Stomach (tissue), 9 donors: ENCODE results near the gene ZNF732. TPM values are rescaled to one million over a fixed set of nuclear protein-coding genes. Genes with fewer than 3 reads are reported as not detected.

Experiments
- DNase-seq, 2 donors: peaks; one replicate each; pipeline versions ENCODE4 v3.0.0 to v3.0.0-alpha.2; 2013 to 2019
- H3K27ac ChIP-seq, 5 donors: fragments of 200-600 bp in 4 of 5; sonication (generic) in 4 of 5; one replicate each; pipeline ENCODE4 v1.5.1; 2013 to 2019; ENCODE audit warnings: mild to moderate bottlenecking in 1 of 5, moderate library complexity in 1 of 5
- H3K27me3 ChIP-seq, 3 donors: fragments of 200-600 bp; sonication (generic); one replicate each; pipeline ENCODE4 v1.5.1; 2017 to 2019; ENCODE audit warnings: mixed run types in 1 of 3
- H3K36me3 ChIP-seq, 4 donors: fragments of 200-600 bp; sonication (generic); 1 replicate in 3 of 4; 2 replicates in 1 of 4; pipeline ENCODE4 v1.5.1; 2016 to 2019
- H3K4me1 ChIP-seq, 4 donors: fragments of 200-600 bp; sonication (generic); one replicate each; pipeline ENCODE4 v1.5.1; 2016 to 2019
- H3K4me3 ChIP-seq, 4 donors: fragments of 200-600 bp; sonication (generic) in 3 of 4; one replicate each; pipeline ENCODE4 v1.5.1; 2016 to 2019; ENCODE audit warnings: mild to moderate bottlenecking in 1 of 4
- H3K9me3 ChIP-seq, 4 donors: fragments of 200-600 bp; sonication (generic); one replicate each; pipeline ENCODE4 v1.5.1; 2016 to 2019
- CTCF ChIP-seq, 7 experiments: fragments of 450-650 bp in 4 of 7; fragments of 200-600 bp in 3 of 7; sonication (generic) in 3 of 7; IDR thresholded peaks; one replicate each; pipeline ENCODE4 v1.5.1; 2016 to 2019; ENCODE audit warnings: antibody characterized with exemption in 7 of 7, control low read depth in 2 of 7, mild to moderate bottlenecking in 1 of 7
- EP300 ChIP-seq: sonication (generic); formaldehyde crosslinking; IDR thresholded peaks from one replicate; pipeline ENCODE4 v1.6.1; 2017; ENCODE audit warnings: antibody characterized with exemption
- POLR2A ChIP-seq, 4 donors: fragments of 450-650 bp; IDR thresholded peaks; one replicate each; pipeline ENCODE4 v1.6.1; 2016; ENCODE audit warnings: antibody characterized with exemption in 4 of 4, control low read depth in 2 of 4, mild to moderate bottlenecking in 1 of 4, moderate library complexity in 1 of 4
- POLR2AphosphoS5 ChIP-seq, 3 donors: sonication (generic); formaldehyde crosslinking; IDR thresholded peaks; one replicate each; pipeline ENCODE4 v1.6.1; 2016; ENCODE audit warnings: antibody characterized with exemption in 3 of 3
- WGBS, 5 donors: extraction: QIAGEN DNeasy Blood & Tissue Kit in 3 of 5; methylation state at CpG; one replicate each; pipeline versions ENCODE4 v1.1.5 to v1.1.7; 2013 to 2018; 5-methylcytosine and 5-hydroxymethylcytosine counted together
- intact Hi-C: fragments of 100-400 bp; cut with DNase I; formaldehyde crosslinking; loops from one replicate; pipeline ENCODE4 v1.15.1; 2023; ENCODE audit warnings: low total_unique reads
- polyA plus RNA-seq, 3 donors: library from polyadenylated mRNA; stranded (reverse); fragments of 200-250 nt; gene quantifications; one replicate each; pipeline ENCODE4 v1.2.3, GENCODE V29; 2013
- total RNA-seq, 5 donors: library from RNA; depleted of rRNA; stranded (reverse); fragments of >200 nt; gene quantifications; one replicate each; pipeline versions ENCODE4 v1.1.0 to v1.2.3, GENCODE V29; 2014 to 2016
- donor health status: healthy with polysubstance abuse.
- donor health status: Bipolar disorder and iron deficiency.
- donor health status: healthy.

ZNF732 gene
- total and polyA plus RNA-seq, 8 donors, result 0.15 to 5.1 (median 0.29) TPM; not detected in 5

GRCh38 chr4:253936-254756, 51.1 kb downstream of the ZNF732 start:
- intact Hi-C loops, result no loop called here
- Histone ChIP-seq H3K9me3 (peaks cover 31 to 100% (median 84%) of the 10 kb centered on the region in 4 donors), H3K4me1 (no peaks in the 10 kb centered on the region), H3K4me3 (no peak overlapping the region), H3K27me3 (no peaks in the 10 kb centered on the region), H3K36me3 (peaks cover 0 to 37% (median 8%) of the 10 kb centered on the region in 4 donors), H3K27ac (no peak overlapping the region)
- WGBS, 5 donors, result 77 to 88% (median 87%) methylated on average over 5 of the region's 5 CpGs
- TF ChIP-seq CTCF (IDR thresholded peaks at IDR 0.05), result no peak
- TF ChIP-seq POLR2AphosphoS5 (IDR thresholded peaks at IDR 0.05), result no peak
- no peak for TF ChIP-seq POLR2A (IDR thresholded peaks at IDR 0.05)
- TF ChIP-seq EP300, result no peak
- DNase-seq, result no peak

- Histone ChIP-seq H3K4me1 (no peaks in the 10 kb centered on the region), H3K9me3 (peaks cover 31 to 99% (median 81%) of the 10 kb centered on the region in 4 donors), H3K36me3 (peaks cover 0 to 34% (median 8%) of the 10 kb centered on the region in 4 donors), H3K27me3 (no peaks in the 10 kb centered on the region), H3K27ac (no peak overlapping the region), H3K4me3 (no peak overlapping the region)
- TF ChIP-seq EP300 (no peak), POLR2A (IDR thresholded peaks at IDR 0.05) (no peak), POLR2AphosphoS5 (IDR thresholded peaks at IDR 0.05) (no peak), CTCF (IDR thresholded peaks at IDR 0.05) (no peak)
- intact Hi-C loops, result no loop called here
- WGBS, 5 donors, result 88 to 97% (median 95%) methylated on average over 2 of the region's 2 CpGs
- DNase-seq, result no peak
Observed at GRCh38 chr4:252065-252601, 53.1 kb downstream of the ZNF732 start.

GRCh38 chr4:244471-244870, 60.8 kb downstream of the ZNF732 start:
- Histone ChIP-seq H3K9me3 (peaks cover 0 to 31% (median 20%) of the 10 kb centered on the region in 4 donors), H3K4me1 (peaks cover 0 to 12% (median 5%) of the 10 kb centered on the region in 4 donors), H3K27ac (no peak overlapping the region), H3K27me3 (no peaks in the 10 kb centered on the region), H3K36me3 (no peaks in the 10 kb centered on the region), H3K4me3 (no peak overlapping the region)
- WGBS, 5 donors, result 25 to 38% (median 35%) methylated on average over 7 of the region's 7 CpGs
- peak; percentile 28 to 56 for DNase-seq
- intact Hi-C loops, result no loop called here
- TF ChIP-seq POLR2A (IDR thresholded peaks at IDR 0.05), result no peak
- TF ChIP-seq CTCF (IDR thresholded peaks at IDR 0.05), result peak in 5 of 7 experiments; percentile 46 to 78 (median 58)
- no peak for TF ChIP-seq POLR2AphosphoS5 (IDR thresholded peaks at IDR 0.05)

- H3K4me3 ChIP-seq, result no peak overlapping the region
- TF ChIP-seq POLR2AphosphoS5 (IDR thresholded peaks at IDR 0.05), result no peak
- no peak for TF ChIP-seq POLR2A (IDR thresholded peaks at IDR 0.05)
- no peak for TF ChIP-seq CTCF (IDR thresholded peaks at IDR 0.05)
- TF ChIP-seq EP300, result no peak
- 61 to 76% (median 67%) methylated on average over 5 of the region's 5 CpGs for WGBS, 5 donors
- H3K9me3 ChIP-seq, result peaks cover 0 to 20% (median 14%) of the 10 kb centered on the region in 4 donors
- no peak for DNase-seq
- no peaks in the 10 kb centered on the region for H3K36me3 ChIP-seq
- no peak overlapping the region for H3K27ac ChIP-seq
- peaks cover 0 to 12% (median 5%) of the 10 kb centered on the region in 4 donors for H3K4me1 ChIP-seq
- no peaks in the 10 kb centered on the region for H3K27me3 ChIP-seq
- intact Hi-C loops, result no loop called here
Observed at GRCh38 chr4:243426-243825, 61.8 kb downstream of the ZNF732 start.
